HepG2 (cell line): ENCODE data around the gene LTK.

Experiments
- FOSL1 ChIP-seq: sonication (generic); formaldehyde crosslinking; IDR thresholded peaks from 2 replicates; pipeline ENCODE4 v1.9.0; 2021; ENCODE audit warnings: missing genetic modification reagents, borderline replicate concordance
- KAT8 ChIP-seq: IDR thresholded peaks from 2 replicates; pipeline ENCODE4 v1.6.1; 2016; ENCODE audit warnings: missing genetic modification reagents, missing compliant biosample characterization
- RFX5 ChIP-seq: IDR thresholded peaks from 2 replicates; pipeline ENCODE4 v1.6.1; 2011; ENCODE audit warnings: low read depth, low read length, improper control_type of control experiment
- SIN3A ChIP-seq: IDR thresholded peaks from 2 replicates; pipeline ENCODE4 v1.6.1; 2011; ENCODE audit warnings: low read depth, mild to moderate bottlenecking, control low read depth, low read length, borderline replicate concordance
- SNRNP70 ChIP-seq: fragments of 200-400 bp; formaldehyde crosslinking; IDR thresholded peaks from 2 replicates; pipeline ENCODE4 v1.6.1; 2017; ENCODE audit warnings: mild to moderate bottlenecking, low read depth, low read length, moderate library complexity
- SOX6 ChIP-seq, 2 experiments: fragments of 450-650 bp in 1 of 2; sonication (generic) in 1 of 2; formaldehyde crosslinking in 1 of 2; IDR thresholded peaks; 2 replicates each; pipeline versions ENCODE4 v1.4.0 to v1.6.1; 2017 to 2020; ENCODE audit warnings: antibody characterized with exemption in 1 of 2, mild to moderate bottlenecking in 1 of 2, missing genetic modification reagents in 1 of 2
- SRSF4 ChIP-seq: fragments of 200-400 bp; formaldehyde crosslinking; IDR thresholded peaks from one replicate; pipeline ENCODE4 v1.6.1; 2018; ENCODE audit warnings: mild to moderate bottlenecking, low read depth, low read length, moderate library complexity; ENCODE audit not compliant: poor library complexity, severe bottlenecking
- TEF ChIP-seq: sonication (generic); formaldehyde crosslinking; IDR thresholded peaks from 2 replicates; pipeline ENCODE4 v1.5.0; 2020; ENCODE audit warnings: missing genetic modification reagents
- ZFP37 ChIP-seq: sonication (generic); formaldehyde crosslinking; IDR thresholded peaks from 2 replicates; pipeline ENCODE4 v1.4.0; 2020; ENCODE audit warnings: missing genetic modification reagents, borderline replicate concordance
- ZNF563 ChIP-seq: sonication (generic); formaldehyde crosslinking; IDR thresholded peaks from 2 replicates; pipeline ENCODE4 v1.8.0; 2022; ENCODE audit warnings: mild to moderate bottlenecking, moderate library complexity, missing genetic modification reagents
- ZNF703 ChIP-seq: sonication (generic); formaldehyde crosslinking; IDR thresholded peaks from 2 replicates; pipeline ENCODE4 v1.5.1; 2020; ENCODE audit warnings: missing genetic modification reagents, mild to moderate bottlenecking, moderate library complexity, borderline replicate concordance
- TF ChIP-seq, protein P1 (sequence below): sonication (generic); formaldehyde crosslinking; IDR thresholded peaks from 2 replicates; pipeline ENCODE4 v1.5.0; 2020; ENCODE audit warnings: mild to moderate bottlenecking, missing genetic modification reagents, moderate library complexity
- TF ChIP-seq, protein P2 (sequence below): sonication (generic); formaldehyde crosslinking; conservative IDR thresholded peaks from 2 replicates; pipeline ENCODE4 v1.8.0; 2022; ENCODE audit warnings: missing genetic modification reagents
- TF ChIP-seq, protein P3 (sequence below), 2 experiments: IDR thresholded peaks; 2 replicates each; pipeline ENCODE4 v1.6.1; 2011 to 2012; ENCODE audit warnings: low read length in 2 of 2, borderline replicate concordance in 1 of 2, low read depth in 1 of 2, mild to moderate bottlenecking in 1 of 2, moderate library complexity in 1 of 2

GRCh38 chr15:41487802-41488201, 25.8 kb downstream of the LTK start:
- TF ChIP-seq, protein P1, sequence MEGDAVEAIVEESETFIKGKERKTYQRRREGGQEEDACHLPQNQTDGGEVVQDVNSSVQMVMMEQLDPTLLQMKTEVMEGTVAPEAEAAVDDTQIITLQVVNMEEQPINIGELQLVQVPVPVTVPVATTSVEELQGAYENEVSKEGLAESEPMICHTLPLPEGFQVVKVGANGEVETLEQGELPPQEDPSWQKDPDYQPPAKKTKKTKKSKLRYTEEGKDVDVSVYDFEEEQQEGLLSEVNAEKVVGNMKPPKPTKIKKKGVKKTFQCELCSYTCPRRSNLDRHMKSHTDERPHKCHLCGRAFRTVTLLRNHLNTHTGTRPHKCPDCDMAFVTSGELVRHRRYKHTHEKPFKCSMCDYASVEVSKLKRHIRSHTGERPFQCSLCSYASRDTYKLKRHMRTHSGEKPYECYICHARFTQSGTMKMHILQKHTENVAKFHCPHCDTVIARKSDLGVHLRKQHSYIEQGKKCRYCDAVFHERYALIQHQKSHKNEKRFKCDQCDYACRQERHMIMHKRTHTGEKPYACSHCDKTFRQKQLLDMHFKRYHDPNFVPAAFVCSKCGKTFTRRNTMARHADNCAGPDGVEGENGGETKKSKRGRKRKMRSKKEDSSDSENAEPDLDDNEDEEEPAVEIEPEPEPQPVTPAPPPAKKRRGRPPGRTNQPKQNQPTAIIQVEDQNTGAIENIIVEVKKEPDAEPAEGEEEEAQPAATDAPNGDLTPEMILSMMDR: no peak
- TF ChIP-seq SOX6 (IDR thresholded peaks at IDR 0.05): no peak
- no peak for TF ChIP-seq SOX6 (CRISPR knock-in tag; IDR thresholded peaks at IDR 0.05)
- no peak for TF ChIP-seq SIN3A
- no peak for TF ChIP-seq ZNF703
- TF ChIP-seq, protein P2, sequence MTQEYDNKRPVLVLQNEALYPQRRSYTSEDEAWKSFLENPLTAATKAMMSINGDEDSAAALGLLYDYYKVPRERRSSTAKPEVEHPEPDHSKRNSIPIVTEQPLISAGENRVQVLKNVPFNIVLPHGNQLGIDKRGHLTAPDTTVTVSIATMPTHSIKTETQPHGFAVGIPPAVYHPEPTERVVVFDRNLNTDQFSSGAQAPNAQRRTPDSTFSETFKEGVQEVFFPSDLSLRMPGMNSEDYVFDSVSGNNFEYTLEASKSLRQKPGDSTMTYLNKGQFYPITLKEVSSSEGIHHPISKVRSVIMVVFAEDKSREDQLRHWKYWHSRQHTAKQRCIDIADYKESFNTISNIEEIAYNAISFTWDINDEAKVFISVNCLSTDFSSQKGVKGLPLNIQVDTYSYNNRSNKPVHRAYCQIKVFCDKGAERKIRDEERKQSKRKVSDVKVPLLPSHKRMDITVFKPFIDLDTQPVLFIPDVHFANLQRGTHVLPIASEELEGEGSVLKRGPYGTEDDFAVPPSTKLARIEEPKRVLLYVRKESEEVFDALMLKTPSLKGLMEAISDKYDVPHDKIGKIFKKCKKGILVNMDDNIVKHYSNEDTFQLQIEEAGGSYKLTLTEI (CRISPR knock-in tag): no peak
- TF ChIP-seq, protein P3, sequence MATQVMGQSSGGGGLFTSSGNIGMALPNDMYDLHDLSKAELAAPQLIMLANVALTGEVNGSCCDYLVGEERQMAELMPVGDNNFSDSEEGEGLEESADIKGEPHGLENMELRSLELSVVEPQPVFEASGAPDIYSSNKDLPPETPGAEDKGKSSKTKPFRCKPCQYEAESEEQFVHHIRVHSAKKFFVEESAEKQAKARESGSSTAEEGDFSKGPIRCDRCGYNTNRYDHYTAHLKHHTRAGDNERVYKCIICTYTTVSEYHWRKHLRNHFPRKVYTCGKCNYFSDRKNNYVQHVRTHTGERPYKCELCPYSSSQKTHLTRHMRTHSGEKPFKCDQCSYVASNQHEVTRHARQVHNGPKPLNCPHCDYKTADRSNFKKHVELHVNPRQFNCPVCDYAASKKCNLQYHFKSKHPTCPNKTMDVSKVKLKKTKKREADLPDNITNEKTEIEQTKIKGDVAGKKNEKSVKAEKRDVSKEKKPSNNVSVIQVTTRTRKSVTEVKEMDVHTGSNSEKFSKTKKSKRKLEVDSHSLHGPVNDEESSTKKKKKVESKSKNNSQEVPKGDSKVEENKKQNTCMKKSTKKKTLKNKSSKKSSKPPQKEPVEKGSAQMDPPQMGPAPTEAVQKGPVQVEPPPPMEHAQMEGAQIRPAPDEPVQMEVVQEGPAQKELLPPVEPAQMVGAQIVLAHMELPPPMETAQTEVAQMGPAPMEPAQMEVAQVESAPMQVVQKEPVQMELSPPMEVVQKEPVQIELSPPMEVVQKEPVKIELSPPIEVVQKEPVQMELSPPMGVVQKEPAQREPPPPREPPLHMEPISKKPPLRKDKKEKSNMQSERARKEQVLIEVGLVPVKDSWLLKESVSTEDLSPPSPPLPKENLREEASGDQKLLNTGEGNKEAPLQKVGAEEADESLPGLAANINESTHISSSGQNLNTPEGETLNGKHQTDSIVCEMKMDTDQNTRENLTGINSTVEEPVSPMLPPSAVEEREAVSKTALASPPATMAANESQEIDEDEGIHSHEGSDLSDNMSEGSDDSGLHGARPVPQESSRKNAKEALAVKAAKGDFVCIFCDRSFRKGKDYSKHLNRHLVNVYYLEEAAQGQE (IDR thresholded peaks at IDR 0.05; ENCODE audit: borderline replicate concordance in 1 of 2, low read depth in 1 of 2, low read length in 2 of 2): no peak
- no peak for TF ChIP-seq TEF (CRISPR knock-in tag)
- no peak for TF ChIP-seq RFX5
- TF ChIP-seq SRSF4: no peak
- TF ChIP-seq KAT8 (CRISPR knock-in tag): no peak
- TF ChIP-seq SNRNP70: no peak
- TF ChIP-seq FOSL1: no peak
- no peak for TF ChIP-seq ZFP37 (CRISPR knock-in tag)
- TF ChIP-seq ZNF563 (CRISPR knock-in tag): no peak
